Measurements from ENCODE around the gene KCNIP3.

The KCNIP3 gene

GRCh38 chr2:95275151-95275515, 22.0 kb upstream of the KCNIP3 start:
- DNase-seq = no peak

GRCh38 chr2:95275601-95276243, 21.4 kb upstream of the KCNIP3 start:
- DNase-seq = no peak

DNA sequence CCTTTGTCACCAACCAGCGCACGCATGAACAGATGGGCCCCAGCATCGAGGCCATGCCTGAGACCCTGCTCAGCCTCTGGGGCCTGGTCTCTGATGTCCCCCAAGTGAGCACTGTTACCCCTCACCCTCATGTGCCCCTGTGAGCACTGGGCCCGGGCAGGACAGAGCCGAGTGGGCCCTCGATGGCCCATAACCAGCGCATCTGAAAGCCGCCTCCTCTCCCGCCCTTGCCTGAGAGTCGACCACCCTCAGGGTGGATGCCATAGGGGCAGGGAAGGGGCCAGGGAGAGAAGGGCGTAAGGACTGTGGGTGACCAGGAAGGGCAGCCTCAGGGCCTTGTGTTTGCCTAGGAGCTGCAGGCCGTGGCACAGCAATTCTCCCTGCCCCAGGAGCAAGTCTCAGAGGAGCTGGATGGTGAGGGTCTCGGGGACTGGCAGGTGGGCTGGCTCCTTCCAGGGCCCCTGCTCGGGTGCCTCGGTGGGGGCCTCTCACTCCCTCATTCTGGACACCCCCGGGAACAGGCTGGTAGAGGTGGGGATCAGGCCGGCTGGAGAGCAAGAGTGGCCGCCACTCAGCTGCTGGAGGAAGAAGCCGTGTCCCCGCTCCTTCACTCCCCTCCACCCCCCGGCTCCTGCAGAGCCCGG, 20.8 kb upstream of the KCNIP3 start:
- no peak for DNase-seq

DNA sequence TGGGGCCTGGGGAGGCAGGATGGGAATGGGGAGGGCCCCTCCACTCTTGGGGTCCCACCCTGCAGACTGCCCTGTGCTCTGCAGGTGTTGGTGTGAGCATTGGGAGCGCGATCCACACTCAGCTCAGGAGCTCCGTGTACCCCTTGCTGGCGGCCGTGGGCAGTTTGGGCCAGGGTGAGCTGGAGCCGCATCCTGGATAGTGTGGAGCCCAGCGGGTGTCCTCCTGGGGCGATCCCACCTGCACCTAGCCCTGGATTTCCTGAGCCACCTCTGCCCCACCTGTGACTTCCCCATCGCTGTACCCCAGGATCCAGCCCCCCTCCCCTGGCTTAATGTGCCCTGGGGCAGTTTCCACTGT, 20.3 kb upstream of the KCNIP3 start:
- no peak for DNase-seq

- no peak for DNase-seq
These were observed 19.8 kb upstream of the KCNIP3 start for GRCh38 chr2:95277246-95277906.

- no peak for DNase-seq
These were observed 19.1 kb upstream of the KCNIP3 start for GRCh38 chr2:95278051-95278471.

GRCh38 chr2:95278637-95279225, 18.4 kb upstream of the KCNIP3 start:
- no peak for DNase-seq

DNA sequence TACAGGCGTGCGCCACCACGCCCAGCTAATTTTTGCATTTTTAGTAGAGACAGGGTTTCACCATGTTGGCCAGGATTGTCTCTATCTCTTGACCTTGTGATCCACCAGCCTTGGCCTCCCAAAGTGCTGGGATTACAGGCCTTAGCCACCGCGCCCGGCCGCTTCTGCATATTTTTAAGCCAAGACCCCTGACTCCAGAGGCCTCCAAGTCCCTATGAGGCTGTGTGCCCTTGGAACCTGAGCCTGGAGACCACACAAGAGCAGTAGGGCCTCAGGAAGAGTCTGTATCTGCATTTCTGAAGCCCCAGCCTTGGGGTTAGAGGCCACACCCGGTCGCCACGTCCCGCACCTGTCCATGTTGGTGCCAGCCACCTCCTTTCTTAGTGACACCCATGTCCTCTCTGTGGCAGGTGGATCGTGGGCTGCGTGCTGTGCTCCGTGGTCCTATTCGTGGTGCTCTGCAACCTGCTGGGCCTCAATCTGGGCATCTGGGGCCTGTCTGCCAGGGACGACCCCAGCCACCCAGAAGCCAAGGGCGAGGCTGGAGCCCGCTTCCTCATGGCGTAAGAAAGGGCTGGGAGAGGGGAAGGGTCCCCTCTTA, 17.6 kb upstream of the KCNIP3 start:
- no peak for DNase-seq

- no peak for DNase-seq
These were observed 16.1 kb upstream of the KCNIP3 start for GRCh38 chr2:95281071-95281470.

DNA sequence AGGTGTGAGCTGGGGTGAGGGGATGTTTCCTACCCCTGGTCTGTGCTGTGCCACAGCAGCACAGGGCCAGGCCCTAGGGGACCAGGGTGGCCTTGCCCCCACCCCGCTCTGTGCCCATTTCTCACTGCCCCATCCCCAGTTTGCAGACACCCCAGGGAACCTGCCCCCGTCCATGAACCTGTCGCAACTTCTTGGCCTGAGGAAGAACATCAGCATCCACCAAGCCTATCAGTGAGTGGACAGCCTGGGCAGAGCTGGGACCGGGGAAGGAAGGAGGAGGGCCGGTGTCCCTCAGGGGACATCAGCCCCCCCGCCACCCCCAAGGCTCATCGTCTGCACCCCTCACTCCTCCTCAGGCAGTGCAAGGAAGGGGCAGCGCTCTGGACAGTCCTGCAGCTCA, 15.4 kb upstream of the KCNIP3 start:
- DNase-seq = no peak

GRCh38 chr2:95282458-95282857, 14.7 kb upstream of the KCNIP3 start:
- DNase-seq = no peak

DNA sequence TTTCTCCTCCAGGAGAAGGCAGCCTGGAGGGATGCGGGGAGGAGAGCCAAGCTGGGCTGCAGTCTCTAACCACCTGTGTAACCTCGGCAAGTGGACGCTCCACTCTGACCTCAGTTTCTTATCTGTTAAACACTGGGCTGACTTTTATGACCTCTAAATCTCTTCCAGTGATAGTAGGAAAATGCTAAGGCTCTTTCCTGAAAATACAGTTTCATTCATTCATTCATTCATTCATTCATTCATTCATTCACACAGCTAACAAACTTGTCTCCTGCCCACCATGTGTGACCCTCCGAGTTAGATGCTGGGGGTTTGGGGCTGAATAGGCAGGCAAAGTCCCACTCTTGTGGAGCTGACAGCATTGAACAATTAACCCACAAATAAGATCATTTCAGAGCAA, 13.6 kb upstream of the KCNIP3 start:
- DNase-seq = no peak

GRCh38 chr2:95284886-95285541, 12.1 kb upstream of the KCNIP3 start:
- no peak for DNase-seq

DNA sequence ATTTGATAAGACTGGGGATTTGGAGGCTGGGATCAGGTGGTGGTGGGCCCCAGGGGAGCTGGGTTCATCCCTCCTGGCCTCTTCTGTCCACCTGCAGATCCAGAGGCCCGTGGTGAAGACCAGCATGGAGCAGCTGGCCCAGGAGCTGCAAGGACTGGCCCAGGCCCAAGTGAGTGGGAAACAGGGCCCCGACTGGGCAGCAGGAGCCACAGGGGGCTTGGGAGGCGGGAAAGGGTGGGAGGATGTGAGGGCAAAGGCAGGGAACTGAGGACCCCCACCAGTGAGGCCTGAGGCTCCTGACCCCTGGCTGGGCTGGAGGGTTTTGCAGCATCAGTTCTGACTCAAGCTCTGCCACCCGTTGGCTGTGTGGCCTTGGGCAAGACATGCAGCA, 11.6 kb upstream of the KCNIP3 start:
- DNase-seq = no peak

- DNase-seq = no peak
These were observed 9.8 kb upstream of the KCNIP3 start for GRCh38 chr2:95287336-95287735.

DNA sequence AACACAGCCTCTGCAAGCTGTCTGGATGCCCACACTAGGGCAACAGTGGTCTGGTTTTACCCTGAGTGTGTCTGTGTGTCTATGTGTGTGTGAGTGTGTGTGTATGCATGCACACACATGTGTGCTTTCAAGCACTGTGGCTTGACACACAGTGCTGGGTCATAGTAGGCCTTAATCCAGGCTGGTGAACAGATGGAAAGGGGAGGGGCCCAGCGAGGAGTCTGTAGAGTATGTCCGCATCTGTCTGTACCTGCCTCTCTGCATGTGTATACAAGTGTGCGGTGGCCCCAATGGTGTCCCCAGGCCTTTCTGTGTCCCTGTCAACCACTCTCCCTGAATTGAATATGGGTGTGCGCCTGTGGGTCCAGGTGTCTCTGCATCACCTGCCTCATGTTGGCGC, 9.3 kb upstream of the KCNIP3 start:
- DNase-seq = peak; percentile 52

DNA sequence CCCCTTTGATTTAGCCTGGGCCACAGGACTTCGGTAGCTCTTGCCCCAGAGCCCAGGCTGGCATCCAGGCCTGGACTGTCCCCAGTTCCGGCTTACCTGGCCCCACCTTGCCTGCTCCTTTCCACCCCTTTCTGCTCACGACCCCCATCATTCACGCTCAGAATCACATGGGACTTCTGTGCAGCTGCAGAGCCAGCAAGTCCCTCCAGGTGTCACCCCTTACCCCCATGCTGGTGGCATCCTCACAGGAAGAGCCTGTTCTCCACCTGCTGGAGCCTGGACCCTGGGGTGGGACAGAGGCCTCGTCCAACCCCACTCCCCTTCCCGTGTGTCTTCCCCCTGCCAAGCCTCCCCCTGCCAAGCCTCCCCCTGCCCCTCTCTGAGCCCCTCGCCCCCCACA, 7.9 kb upstream of the KCNIP3 start:
- DNase-seq = no peak

DNA sequence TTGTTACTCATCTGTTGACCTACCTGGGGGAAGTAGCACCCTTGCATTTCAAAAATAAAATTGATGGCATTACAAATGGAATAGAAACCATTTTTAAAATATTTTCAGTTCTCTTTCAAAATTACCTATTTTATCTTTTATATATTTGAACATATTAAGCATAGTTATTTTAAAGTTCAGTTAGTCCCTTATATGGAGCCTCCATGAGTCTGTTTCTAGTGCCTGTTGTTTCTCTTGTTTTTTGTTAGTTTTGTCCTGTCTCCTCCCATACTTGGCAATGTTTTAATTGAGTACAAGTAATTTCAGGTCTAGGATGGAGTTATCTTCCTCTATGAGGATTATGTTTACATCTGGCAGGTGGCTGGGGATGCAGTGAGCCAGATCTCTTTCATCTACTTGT, 5.9 kb upstream of the KCNIP3 start:
- DNase-seq = peak; percentile 24

- no peak for DNase-seq
These were observed 4.4 kb upstream of the KCNIP3 start for GRCh38 chr2:95292623-95293260.

GRCh38 chr2:95294579-95295250, 2.4 kb upstream of the KCNIP3 start:
- no peak for DNase-seq

DNA sequence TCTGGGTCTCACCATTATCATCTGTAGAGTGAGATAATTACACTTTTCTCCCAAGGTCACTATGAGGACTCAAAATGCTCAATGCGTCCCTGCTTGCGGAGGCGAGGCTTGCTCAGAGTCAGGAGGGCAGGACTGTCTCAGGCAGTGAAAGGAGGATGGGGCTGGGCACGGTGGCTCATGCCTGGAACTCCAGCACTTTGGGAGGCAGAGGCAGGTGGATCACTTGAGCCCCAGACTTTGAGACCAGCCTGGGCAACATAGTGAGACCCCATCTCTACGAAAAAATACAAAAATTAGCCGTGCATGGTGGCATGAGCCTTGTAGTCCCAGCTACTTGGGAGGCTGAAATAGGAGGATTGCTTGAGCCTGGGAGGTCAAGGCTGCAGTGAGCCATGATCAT, 1.8 kb upstream of the KCNIP3 start:
- no peak for DNase-seq

DNA sequence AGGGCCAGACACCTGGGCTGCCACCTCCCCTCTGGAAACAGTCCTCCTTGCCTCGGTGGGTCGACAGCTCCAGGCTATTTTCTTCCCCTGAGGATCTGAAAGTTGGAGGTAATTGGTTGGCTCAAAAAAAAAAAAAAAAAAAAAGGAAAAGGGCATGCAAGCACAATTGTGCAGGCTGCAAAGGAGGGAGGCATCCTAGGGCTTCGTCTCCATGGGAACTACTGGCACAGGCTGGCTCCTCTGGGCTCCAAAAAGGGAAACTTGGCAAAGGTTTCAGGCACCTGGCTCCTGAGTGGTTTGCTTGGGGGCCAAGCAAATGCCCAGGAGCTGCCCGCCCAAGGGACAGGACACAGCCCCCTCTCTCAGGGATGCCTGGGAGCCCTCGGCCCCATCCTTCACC, 1.1 kb upstream of the KCNIP3 start:
- DNase-seq = no peak
